Trophoblast cell (in vitro differentiated cells and primary cell): Measurements from ENCODE around the gene NAIF1.
A peak's percentile ranks its signal among the peaks of the same experiment; 100 is the strongest.

Experiments
- DNase-seq, 2 donors: peaks; one replicate each; pipeline ENCODE4 v3.0.0-alpha.2; 2016
- H2AFZ ChIP-seq: 2 replicates; pipeline ENCODE4 v1.6.1; 2013; ENCODE audit warnings: low read length, moderate library complexity, mild to moderate bottlenecking; ENCODE audit not compliant: insufficient read depth, poor library complexity
- H2AK5ac ChIP-seq: 2 replicates; pipeline ENCODE4 v1.6.1; 2013; ENCODE audit warnings: mild to moderate bottlenecking, low read length
- H2BK120ac ChIP-seq: 2 replicates; pipeline ENCODE4 v1.6.1; 2013; ENCODE audit warnings: low read length, mild to moderate bottlenecking, moderate library complexity; ENCODE audit not compliant: insufficient read depth, poor library complexity
- H2BK12ac ChIP-seq: 2 replicates; pipeline ENCODE4 v1.6.1; 2013; ENCODE audit warnings: mild to moderate bottlenecking, low read length, moderate library complexity
- H2BK5ac ChIP-seq: 2 replicates; pipeline ENCODE4 v1.6.1; 2013; ENCODE audit warnings: low read length, low read depth, moderate library complexity, mild to moderate bottlenecking; ENCODE audit not compliant: poor library complexity
- H3K14ac ChIP-seq: 2 replicates; pipeline ENCODE4 v1.6.1; 2013; ENCODE audit warnings: mild to moderate bottlenecking, low read length
- H3K18ac ChIP-seq: 2 replicates; pipeline ENCODE4 v1.6.1; 2013; ENCODE audit warnings: mild to moderate bottlenecking, low read length
- H3K23ac ChIP-seq: 2 replicates; pipeline ENCODE4 v1.6.1; 2013; ENCODE audit warnings: low read length
- H3K27ac ChIP-seq: 2 replicates; pipeline ENCODE4 v1.5.1; 2013; ENCODE audit warnings: low read depth, mild to moderate bottlenecking, inconsistent platforms, low read length, moderate library complexity
- H3K27me3 ChIP-seq: 2 replicates; pipeline ENCODE4 v1.6.1; 2013; ENCODE audit warnings: inconsistent platforms, mild to moderate bottlenecking, low read length, moderate library complexity; ENCODE audit not compliant: insufficient read depth
- H3K36me3 ChIP-seq, 2 experiments: 1 replicate in 1 of 2; 2 replicates in 1 of 2; pipeline ENCODE4 v1.6.1; 2013; ENCODE audit warnings: low read length in 2 of 2, mild to moderate bottlenecking in 2 of 2, moderate library complexity in 1 of 2; ENCODE audit not compliant: insufficient read depth in 2 of 2, control insufficient read depth in 1 of 2
- H3K4ac ChIP-seq: 2 replicates; pipeline ENCODE4 v1.6.1; 2013; ENCODE audit warnings: low read depth, mild to moderate bottlenecking, low read length, moderate library complexity
- H3K4me1 ChIP-seq, 2 experiments: 1 replicate in 1 of 2; 2 replicates in 1 of 2; pipeline ENCODE4 v1.6.1; 2013; ENCODE audit warnings: low read length in 2 of 2, mild to moderate bottlenecking in 2 of 2, moderate library complexity in 1 of 2; ENCODE audit not compliant: insufficient read depth in 2 of 2, control insufficient read depth in 1 of 2
- H3K4me2 ChIP-seq: 2 replicates; pipeline ENCODE4 v1.6.1; 2013; ENCODE audit warnings: inconsistent platforms, mild to moderate bottlenecking, low read length, moderate library complexity
- H3K4me3 ChIP-seq: 2 replicates; pipeline ENCODE4 v1.5.1; 2013; ENCODE audit warnings: mild to moderate bottlenecking, low read depth, low read length, inconsistent platforms
- H3K79me1 ChIP-seq: one replicate; pipeline ENCODE4 v1.6.1; 2013; ENCODE audit warnings: low read length
- H3K79me2 ChIP-seq: 2 replicates; pipeline ENCODE4 v1.6.1; 2013; ENCODE audit warnings: low read length, mild to moderate bottlenecking; ENCODE audit not compliant: control insufficient read depth, insufficient read depth, poor library complexity
- H3K9ac ChIP-seq: 2 replicates; pipeline ENCODE4 v1.6.1; 2013; ENCODE audit warnings: mild to moderate bottlenecking, low read length
- H3K9me3 ChIP-seq: 2 replicates; pipeline ENCODE4 v1.6.1; 2013; ENCODE audit warnings: low read depth, mild to moderate bottlenecking, control low read depth, inconsistent platforms, low read length; ENCODE audit not compliant: insufficient read depth
- H4K12ac ChIP-seq: 2 replicates; pipeline ENCODE4 v1.6.1; 2013; ENCODE audit warnings: low read depth, mild to moderate bottlenecking, low read length, moderate library complexity
- H4K8ac ChIP-seq: 2 replicates; pipeline ENCODE4 v1.6.1; 2013; ENCODE audit warnings: low read depth, mild to moderate bottlenecking, low read length, moderate library complexity
- H4K91ac ChIP-seq: one replicate; pipeline ENCODE4 v1.6.1; 2013; ENCODE audit warnings: low read depth, mild to moderate bottlenecking, low read length, moderate library complexity
- WGBS: extraction: QIAGEN DNeasy Blood & Tissue Kit; methylation state at CpG from one replicate; pipeline ENCODE4 v1.1.7; 2013; ENCODE audit warnings: missing lambda C conversion rate; ENCODE audit not compliant: insufficient read length, insufficient coverage; ENCODE audit errors: extremely low coverage; 5-methylcytosine and 5-hydroxymethylcytosine counted together

The NAIF1 gene

DNA sequence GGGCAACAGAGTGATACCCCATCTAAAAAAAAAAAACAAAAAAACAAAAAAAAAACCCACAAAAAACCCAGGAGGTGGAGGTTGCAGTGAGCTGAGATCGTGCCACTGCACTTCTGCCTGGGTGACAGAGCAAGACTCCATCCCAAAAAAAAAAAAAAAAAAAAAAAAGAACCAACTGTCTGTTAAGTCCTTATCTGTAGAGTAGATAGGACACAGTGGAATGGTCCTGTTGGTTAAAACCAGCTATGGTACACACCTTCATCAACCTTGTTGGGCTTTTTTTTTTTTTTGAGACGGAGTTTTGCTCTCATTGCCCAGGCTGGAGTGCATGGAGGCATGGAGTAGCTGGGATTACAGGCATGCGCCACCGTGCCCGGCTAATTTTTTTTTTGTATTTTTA lies 13.1 kb upstream of the NAIF1 start:
- no peak overlapping the region for H3K18ac ChIP-seq
- no peaks in the 10 kb centered on the region for H3K79me2 ChIP-seq
- H3K9me3 ChIP-seq = no peaks in the 10 kb centered on the region
- no peak overlapping the region for H4K12ac ChIP-seq
- WGBS = no CpG with 5 or more reads among the region's 5 CpGs
- no peak overlapping the region for H2BK120ac ChIP-seq
- no peak overlapping the region for H2BK12ac ChIP-seq
- no peak overlapping the region for H3K4me3 ChIP-seq
- H3K4me2 ChIP-seq = no peak overlapping the region
- no peak overlapping the region for H3K9ac ChIP-seq
- H3K36me3 ChIP-seq = peaks cover 0 to 2% of the 10 kb centered on the region in 2 experiments
- H3K27me3 ChIP-seq = no peaks in the 10 kb centered on the region
- H4K8ac ChIP-seq = no peak overlapping the region
- peaks cover 12 to 21% of the 10 kb centered on the region in 2 experiments for H3K4me1 ChIP-seq
- H3K14ac ChIP-seq = no peak overlapping the region
- H3K27ac ChIP-seq = no peak overlapping the region
- peaks cover 5% of the 10 kb centered on the region for H3K79me1 ChIP-seq
- H4K91ac ChIP-seq = no peak overlapping the region
- H3K4ac ChIP-seq = no peak overlapping the region
- no peak for DNase-seq
- H2AFZ ChIP-seq = no peak overlapping the region
- H2AK5ac ChIP-seq = no peak overlapping the region
- H2BK5ac ChIP-seq = no peak overlapping the region
- H3K23ac ChIP-seq = no peak overlapping the region

DNA sequence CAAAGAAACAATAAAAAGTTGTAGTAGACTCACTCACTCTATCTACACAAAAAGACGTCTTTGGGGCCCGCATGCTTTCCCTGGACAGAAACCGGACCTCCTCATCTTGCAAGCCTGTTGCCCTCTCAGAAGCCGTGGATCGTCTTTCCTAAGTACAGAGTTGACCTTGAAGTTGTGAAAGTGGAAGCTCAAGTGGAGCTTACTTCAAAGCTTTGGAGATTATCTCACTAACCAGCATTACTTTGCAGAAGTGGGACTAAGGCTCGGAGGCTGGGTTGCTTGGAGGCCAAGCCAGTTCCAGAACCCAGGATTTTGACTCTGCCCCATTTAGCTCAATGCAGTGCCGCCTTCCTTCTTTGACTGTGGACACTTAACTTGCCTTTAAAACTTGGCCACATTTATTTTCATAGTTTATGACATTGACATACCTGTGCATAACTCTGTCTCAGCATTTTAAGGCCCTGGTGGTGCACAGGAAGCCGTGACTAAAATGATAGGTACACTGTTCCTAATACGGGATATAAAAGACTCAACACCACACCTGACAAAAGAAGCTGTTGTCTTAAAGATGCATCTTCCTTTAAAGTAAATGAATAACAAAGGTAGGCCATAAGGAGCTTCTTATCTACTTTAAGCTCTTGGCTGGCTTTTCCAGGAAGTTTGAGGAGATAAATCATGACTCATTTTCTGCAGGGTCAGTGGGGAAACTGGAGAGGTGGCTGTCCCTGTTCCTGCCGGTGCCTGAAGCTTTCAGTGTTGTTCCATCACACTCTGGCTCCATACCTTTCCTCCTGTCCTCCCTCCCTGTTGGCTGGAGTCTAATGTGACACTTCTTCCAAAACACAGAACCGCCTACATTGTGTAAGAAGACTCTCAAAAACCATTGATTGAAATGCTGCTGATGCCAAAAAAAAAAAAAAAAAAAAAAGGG lies 11.6 kb upstream of the NAIF1 start:
- no peaks in the 10 kb centered on the region for H3K27me3 ChIP-seq
- DNase-seq = peak; percentile 64 to 73
- no peak overlapping the region for H2BK5ac ChIP-seq
- H2AFZ ChIP-seq = no peak overlapping the region
- no peak overlapping the region for H3K23ac ChIP-seq
- no peak overlapping the region for H4K12ac ChIP-seq
- no CpG with 5 or more reads among the region's 11 CpGs for WGBS
- H3K9me3 ChIP-seq = no peaks in the 10 kb centered on the region
- H2BK120ac ChIP-seq = no peak overlapping the region
- H3K4ac ChIP-seq = no peak overlapping the region
- H3K18ac ChIP-seq = no peak overlapping the region
- H3K4me1 ChIP-seq = peaks cover 12 to 21% of the 10 kb centered on the region in 2 experiments
- H3K14ac ChIP-seq = no peak overlapping the region
- H3K4me2 ChIP-seq = no peak overlapping the region
- peak overlapping the region; percentile 58 for H3K27ac ChIP-seq
- no peak overlapping the region for H2BK12ac ChIP-seq
- H3K79me1 ChIP-seq = peaks cover 5% of the 10 kb centered on the region
- H2AK5ac ChIP-seq = no peak overlapping the region
- no peak overlapping the region for H4K91ac ChIP-seq
- no peak overlapping the region for H3K4me3 ChIP-seq
- no peaks in the 10 kb centered on the region for H3K79me2 ChIP-seq
- no peak overlapping the region for H4K8ac ChIP-seq
- no peak overlapping the region for H3K9ac ChIP-seq
- peaks cover 0 to 2% of the 10 kb centered on the region in 2 experiments for H3K36me3 ChIP-seq

DNA sequence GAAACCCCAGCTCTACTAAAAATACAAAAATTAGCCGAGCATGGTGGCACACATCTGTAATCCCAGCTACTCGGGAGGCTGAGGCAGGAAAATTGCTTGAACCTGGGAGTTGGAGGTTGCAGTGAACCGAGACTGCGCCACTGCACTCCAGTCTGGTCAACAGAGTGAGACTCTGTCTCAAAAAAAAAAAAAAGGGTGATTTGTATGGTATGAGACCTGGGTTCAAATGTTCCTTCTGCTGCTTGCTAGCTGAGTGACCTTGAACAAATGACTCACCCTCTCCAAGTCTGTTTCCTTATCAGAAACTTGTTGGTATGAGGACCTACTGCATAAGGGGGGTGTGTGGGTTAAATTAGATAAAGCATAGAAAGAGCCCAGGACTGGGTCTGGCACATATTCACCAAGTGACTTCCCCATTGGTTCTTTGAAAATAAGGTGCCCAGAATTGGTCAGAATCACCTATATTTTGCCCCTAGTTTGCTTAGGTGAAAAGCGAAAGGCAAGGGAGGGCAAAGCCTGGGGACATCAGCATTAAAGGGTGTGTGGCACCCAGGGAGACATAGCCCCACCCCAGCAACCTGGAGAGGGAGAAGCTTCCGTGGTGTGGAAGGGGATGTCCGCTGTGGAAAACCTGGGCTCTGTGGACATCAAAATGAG lies 10.9 kb upstream of the NAIF1 start:
- Histone ChIP-seq H3K36me3 (no peaks in the 10 kb centered on the region), H3K14ac (no peak overlapping the region), H4K91ac (no peak overlapping the region), H3K4me3 (no peak overlapping the region), H3K18ac (no peak overlapping the region), H2BK120ac (no peak overlapping the region), H3K4ac (no peak overlapping the region), H3K4me1 (peaks cover 12 to 21% of the 10 kb centered on the region in 2 experiments), H2AFZ (no peak overlapping the region), H2BK12ac (no peak overlapping the region), H3K9me3 (no peaks in the 10 kb centered on the region), H3K4me2 (no peak overlapping the region), H3K9ac (no peak overlapping the region), H4K8ac (no peak overlapping the region), H3K27ac (peak overlapping the region; percentile 58), H2BK5ac (no peak overlapping the region), H3K79me2 (no peaks in the 10 kb centered on the region), H3K79me1 (peaks cover 5% of the 10 kb centered on the region), H3K23ac (no peak overlapping the region), H2AK5ac (no peak overlapping the region), H3K27me3 (no peaks in the 10 kb centered on the region), H4K12ac (no peak overlapping the region)
- no peak for DNase-seq
- no CpG with 5 or more reads among the region's 7 CpGs for WGBS

DNA sequence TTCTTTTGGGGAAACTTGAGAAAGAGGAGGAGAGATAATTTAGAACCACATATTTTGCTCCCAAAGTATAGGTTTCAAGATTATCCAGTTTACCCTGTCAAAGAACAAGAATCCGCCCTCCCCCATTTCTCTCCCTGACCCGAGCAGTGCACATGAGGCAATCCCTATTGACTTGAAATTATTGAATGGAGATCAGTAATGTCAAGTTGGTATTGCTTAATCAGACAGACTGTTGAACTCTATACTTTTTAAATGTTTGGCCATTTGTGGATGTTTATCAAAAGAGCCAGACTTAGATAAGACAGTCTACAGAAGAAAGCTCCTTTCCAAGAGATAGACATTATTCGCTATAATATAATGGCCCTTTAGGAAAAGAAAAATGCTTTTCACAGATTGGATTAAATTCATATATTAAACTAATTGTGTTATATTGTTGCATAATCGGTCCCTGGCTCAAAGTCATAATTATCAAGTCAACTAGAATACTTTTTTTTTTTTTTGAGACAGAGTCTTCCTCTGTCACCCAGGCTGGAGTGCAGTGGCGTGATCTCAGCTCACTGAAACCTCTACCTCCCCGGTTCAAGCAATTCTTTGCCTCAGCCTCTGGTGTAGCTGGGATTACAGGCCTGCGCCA lies 6.2 kb upstream of the NAIF1 start:
- Histone ChIP-seq H2AFZ (no peak overlapping the region), H2BK5ac (no peak overlapping the region), H3K79me2 (peaks cover 5% of the 10 kb centered on the region), H2BK12ac (no peak overlapping the region), H2AK5ac (no peak overlapping the region), H3K14ac (no peak overlapping the region), H3K9ac (no peak overlapping the region), H3K27ac (no peak overlapping the region), H3K4me1 (peaks cover 10 to 18% of the 10 kb centered on the region in 2 experiments), H3K36me3 (no peaks in the 10 kb centered on the region), H3K9me3 (no peaks in the 10 kb centered on the region), H3K4me3 (no peak overlapping the region), H3K18ac (no peak overlapping the region), H4K91ac (no peak overlapping the region), H4K12ac (no peak overlapping the region), H3K4me2 (no peak overlapping the region), H4K8ac (no peak overlapping the region), H3K27me3 (no peaks in the 10 kb centered on the region), H3K23ac (no peak overlapping the region), H3K4ac (no peak overlapping the region), H3K79me1 (peaks cover 4% of the 10 kb centered on the region), H2BK120ac (no peak overlapping the region)
- no peak for DNase-seq
- WGBS = no CpG with 5 or more reads among the region's 7 CpGs
